Stimulated activated CD4-positive, alpha-beta T cell treated with anti-CD3 and anti-CD28 coated beads, Interleukin-12 subunit alpha, Interleukin-12 subunit beta, amount 100 ng/mL, for 24 hours (primary cell): ENCODE results near the gene RRAGA.
"Not testable (repeated sequence)": the region's sequence is repeated elsewhere in the genome, so short reads cannot be mapped to it uniquely, and the experiment has no call there.

Experiments
- DNase-seq, 2 experiments: peaks; one replicate each; pipeline ENCODE4 v3.0.0-alpha.2; 2020; ENCODE audit warnings: low read depth in 2 of 2

RRAGA gene, protein sequence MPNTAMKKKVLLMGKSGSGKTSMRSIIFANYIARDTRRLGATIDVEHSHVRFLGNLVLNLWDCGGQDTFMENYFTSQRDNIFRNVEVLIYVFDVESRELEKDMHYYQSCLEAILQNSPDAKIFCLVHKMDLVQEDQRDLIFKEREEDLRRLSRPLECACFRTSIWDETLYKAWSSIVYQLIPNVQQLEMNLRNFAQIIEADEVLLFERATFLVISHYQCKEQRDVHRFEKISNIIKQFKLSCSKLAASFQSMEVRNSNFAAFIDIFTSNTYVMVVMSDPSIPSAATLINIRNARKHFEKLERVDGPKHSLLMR

DNA sequence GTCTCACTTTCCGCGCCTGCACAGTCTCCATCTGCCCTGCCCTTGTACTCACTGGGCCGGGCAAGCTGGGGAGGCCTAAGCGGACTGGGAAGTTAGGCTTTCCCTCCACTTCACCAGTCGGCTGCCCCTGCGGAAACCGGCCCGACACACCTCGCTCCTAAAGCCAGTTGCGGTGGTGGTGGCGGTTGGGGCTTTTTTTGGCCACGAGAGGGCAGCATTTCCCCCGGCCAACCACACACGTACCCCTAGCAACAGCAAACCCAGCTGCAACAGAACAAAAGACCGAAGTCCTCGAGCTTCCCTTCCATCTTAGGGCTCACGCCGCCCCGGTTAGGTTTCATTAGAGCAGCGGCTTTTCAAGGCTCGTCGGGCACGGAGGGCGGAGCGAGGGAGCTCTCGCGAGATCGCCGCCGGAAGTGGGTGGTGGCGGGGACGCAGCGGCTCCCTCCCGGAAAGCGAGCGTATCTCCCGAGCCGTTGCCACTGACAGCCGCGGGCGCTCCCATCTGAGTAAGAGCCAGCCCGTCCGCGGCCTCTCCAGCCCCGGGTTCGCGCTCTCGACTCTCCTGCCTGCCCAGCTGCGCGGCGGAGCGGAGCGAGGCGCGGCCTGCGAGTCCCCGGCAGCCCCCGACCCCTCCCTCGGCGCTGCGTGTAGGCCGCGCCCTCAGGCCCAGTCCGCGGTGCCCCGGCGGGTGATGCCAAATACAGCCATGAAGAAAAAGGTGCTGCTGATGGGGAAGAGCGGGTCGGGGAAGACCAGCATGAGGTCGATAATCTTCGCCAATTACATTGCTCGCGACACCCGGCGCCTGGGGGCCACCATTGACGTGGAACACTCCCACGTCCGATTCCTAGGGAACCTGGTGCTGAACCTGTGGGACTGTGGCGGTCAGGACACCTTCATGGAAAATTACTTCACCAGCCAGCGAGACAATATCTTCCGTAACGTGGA lies at the start of gene RRAGA:
Gene RRAGA, plus strand, starts transcription at position 462 of the 951 bp plus-strand sequence. Its CDS starts 233 bp downstream, at position 695.
- DNase-seq, result peak; percentile 83 to 89

DNA sequence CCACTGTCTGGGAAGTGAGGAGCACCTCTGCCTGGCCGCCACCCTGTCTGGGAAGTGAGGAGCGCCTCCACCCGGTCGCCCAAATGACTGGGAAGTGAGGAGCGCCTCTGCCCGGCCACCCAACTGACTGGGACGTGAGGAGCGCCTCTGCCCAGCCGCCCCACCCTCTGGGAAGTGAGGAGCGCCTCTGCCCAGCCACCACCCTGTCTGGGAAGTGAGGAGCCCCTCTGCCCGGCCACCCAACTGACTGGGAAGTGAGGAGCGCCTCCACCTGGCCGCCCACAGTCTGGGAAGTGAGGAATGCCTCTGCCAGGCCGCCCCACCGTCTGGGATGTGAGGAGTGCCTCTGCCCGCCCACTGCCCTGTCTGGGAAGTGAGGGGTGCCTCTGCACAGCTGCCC lies 49.1 kb upstream of the RRAGA start:
- no peak for DNase-seq

DNA sequence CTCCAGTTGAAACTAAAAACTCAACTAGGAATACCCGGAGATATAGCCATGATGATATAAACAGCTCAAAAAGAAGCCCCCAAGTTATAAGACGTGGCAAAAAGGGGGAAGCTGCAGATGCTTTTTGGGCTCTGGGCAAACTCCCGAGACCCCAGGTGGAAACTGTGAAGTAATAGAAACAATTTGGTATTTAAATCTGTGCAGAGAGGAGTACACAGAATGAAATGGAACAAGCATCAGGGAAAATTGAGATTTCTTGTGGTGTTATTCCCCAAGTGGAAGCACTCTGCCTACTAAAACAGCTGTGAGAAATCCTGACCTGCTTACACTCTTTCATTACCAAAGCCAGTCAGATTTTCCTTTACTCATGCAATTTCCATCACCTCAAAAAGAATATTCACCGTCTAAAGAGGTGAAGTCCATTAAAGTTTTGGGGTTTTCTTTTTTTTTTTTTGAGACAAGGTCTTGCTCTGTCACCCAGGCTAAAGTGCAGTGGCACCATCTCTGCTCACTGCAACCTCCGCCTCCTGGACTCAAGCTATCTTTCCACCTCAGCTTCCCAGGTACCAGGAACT lies 39.7 kb upstream of the RRAGA start:
- DNase-seq, result no peak

DNA sequence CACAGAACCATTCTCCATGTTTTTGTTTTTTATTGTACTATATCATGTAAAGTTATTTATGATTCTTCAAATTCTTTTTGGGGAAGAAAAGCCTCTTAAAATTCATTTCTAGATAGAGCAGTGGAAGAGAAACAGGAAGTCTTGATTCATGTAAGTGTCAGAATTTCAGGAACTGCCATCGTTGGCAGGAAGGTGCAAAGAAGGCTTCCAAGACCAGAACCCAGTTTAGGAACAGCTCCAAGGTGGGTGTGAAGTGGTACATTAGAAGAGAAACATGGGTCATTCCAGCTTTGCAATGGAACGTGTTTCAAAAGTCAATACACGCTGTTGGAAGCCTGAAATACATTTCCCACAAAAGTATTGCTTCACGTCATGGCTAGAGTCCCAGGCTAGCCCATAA lies 31.0 kb upstream of the RRAGA start:
- no peak for DNase-seq

DNA sequence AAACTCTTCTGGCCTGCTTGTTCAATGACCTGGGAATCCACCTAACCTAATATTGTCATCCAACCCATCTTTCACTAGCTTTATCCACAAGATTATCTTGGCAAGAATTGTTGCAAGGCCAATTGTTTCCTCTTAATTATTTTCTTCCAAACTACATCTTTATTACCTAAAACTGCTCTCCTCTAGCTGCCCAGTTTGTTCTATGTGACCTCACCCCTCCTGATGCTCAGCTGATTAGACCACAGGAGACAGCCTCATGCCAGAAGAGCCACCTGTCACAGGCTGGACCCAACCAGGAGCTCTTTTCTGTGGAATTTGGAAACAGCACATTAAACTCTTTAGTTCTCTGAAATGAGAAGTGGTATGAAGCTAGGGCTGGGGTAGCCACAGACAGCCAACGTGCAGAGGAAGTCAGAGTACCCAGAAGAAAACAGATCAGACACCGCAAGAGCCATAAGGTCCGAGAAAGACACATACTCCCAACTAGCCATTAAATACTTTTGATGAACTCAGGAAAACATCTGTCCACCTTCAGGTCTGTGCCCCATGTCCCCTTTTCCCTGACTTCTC lies 28.3 kb upstream of the RRAGA start:
- no peak for DNase-seq

DNA sequence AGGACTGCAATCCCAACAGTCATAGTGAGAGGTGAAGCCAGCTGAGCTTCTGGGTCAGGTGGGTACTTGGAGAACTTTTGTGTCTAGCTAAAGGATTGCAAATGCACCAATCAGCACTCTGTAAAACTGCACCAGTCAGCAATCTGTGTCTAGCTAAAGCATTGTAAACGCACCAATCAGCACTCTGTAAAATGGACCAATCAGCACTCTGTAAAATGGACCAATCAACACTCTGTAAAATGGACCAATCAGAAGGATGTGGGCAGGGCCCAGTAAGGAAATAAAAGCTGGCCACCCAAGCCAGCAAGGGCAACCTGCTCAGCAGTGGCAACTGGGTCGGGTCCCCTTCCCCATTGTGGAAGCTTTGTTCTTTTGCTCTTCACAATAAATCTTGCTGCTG lies 27.6 kb upstream of the RRAGA start:
- not testable (repeated sequence) for DNase-seq

DNA sequence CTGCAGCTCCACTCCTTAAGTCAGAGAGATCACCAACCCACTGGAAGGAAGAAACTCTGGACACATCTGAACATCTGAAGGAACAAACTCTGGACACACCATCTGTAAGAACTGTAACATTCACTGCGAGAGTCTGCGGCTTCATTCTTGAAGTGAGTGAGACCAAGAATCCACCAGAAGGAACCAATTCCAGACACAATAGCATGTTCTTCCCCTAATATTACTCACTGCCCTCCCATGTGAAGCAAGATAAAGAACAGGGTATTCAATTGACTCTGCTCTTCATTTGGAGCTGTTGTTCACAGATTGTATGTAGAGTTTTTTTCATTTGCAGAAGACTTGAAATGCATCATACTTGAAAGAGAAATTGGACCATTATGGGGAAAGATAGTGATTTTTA lies 27.0 kb upstream of the RRAGA start:
- no peak for DNase-seq

DNA sequence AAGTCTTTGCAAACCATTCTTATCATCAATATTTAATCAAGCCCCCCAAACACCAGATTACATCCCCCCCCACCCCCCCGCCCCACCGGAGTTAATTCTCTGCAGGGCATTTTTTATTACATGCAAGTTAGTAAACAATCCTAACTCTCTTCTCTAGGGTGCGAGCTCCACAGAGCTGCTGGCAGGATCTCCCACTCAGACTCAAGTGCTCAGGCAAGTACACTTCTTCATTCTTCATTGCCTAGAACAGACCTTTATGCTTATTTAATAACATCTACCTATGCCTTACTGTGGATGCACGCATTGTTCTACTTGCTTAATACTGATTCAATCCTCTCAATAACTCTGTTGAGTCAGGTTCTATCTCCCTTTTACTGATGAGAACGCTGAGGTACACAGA lies 26.1 kb upstream of the RRAGA start:
- DNase-seq, result no peak

DNA sequence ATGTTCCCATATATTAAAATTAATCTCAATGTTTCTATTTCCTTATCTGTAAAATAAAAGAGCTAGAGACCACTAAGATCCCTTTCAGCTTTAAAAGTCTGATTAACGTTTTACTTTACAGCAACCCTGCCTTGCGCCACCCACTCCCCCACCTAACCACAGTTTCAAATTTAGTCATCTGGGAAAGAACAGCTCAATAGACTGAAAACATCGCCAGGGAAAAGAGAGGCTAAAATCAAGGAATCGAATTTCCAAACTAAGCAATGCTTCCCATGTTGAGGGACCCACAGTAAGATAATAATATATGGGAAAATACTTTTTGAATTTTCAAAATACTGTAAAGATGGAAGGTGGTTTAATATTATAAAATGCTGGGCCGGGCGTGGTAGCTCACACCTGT lies 22.9 kb upstream of the RRAGA start:
- no peak for DNase-seq

DNA sequence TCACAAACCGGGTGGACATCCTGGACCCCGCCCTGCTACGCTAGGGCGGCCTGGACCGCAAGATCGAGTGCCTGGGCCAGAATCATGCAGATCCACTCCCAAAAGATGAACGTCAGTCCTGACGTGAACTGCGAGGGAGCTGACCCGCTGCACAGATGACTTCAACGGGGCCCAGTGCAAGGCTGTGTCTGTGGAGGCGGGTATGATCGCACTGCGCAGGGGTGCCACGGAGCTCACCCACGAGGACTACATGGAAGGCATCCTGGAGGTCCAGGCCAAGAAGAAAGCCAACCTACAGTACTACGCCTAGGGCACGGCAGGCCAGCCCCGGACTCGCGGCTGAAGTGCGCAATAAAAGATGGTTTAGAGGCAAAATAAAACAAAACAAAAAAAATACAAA lies 21.4 kb upstream of the RRAGA start:
- no peak for DNase-seq

DNA sequence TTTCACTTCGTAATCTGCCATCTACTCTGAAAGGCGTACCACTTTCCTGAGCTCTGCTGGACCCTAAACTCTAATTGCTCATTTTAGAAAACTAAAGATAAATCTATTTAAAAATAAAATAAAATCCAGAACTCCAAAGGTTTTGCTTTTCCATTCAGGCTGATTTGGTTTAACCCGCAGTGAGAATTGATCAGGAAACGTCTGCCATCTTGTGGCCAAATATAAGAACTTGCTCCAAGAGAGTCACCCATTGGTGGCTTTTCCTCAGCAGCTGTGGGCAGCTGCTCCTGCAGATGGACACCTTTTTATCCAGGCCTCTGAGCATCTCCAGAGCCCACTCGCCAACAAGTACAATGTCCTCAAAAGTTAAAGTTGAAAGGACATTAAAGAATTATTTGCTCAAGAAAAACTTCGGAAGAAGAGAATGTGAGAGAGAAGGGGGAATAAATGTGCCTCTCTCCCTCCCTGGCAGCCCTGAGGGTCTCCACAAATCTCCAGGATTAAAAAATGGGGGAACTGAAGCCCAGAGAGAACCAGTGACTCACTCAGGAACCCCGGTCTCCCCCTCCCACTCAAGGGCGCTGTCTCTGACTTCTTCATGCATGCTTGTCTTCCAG lies 20.3 kb upstream of the RRAGA start:
- DNase-seq, result no peak

DNA sequence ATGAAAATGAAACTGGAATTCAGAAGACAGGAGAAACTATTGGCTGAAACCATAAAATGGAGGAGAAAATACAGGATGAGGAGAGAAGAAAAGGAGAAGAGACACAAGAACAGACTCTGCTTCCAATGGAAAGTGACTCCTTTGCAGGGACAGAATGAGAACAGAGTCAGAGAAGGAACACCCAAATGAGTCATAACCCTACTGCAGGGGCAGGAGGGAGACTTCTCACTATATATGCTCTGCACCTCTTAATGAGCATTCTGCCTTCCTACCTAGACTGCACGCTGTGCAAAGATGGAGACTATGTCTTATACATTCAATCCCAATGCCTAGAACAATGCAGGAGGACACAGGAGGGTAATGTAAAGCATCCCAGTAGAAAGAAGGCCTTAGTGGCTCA lies 18.3 kb upstream of the RRAGA start:
- no peak for DNase-seq

DNA sequence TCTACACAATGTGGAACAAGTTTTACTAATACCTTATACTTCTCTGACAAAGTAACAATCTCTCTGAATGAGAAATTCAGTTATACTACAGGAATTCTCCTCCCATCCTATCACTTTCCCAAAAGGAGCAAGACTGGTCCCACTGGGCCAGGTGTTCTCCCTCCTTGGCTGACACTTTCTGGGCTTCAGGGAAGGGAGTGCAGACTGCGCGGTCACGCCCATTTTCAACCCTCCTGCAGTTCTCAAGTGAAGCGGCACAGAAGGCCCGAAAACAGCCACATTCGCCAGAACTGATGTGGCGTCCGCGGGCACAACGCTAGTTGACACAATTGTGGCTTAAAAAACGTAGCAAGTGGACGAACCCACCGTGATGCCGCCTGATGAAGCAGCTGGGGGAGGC lies 16.8 kb upstream of the RRAGA start:
- DNase-seq, result no peak

DNA sequence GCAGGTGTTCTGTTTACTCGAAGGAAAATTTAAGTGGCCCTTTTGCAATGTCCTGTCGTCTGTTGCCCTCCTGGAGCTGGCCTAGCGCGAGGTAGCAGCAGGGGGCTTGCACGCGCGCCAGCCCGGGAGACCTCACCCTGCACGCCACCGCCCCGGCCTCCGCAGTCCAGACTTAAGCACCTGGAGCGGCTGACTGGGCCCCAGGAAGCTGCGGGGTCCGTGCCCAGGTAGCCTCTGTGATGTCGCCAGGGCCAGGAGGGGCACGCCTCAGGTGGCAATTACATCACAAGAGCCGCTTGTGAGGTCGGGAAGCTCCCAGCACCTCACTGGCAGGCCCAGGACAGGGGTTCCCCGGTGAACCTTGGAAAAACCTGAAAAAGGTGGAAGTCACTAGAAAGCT lies 16.2 kb upstream of the RRAGA start, which contains the start of gene SAXO1:
Gene SAXO1, minus strand, starts transcription at position 195 of the 400 bp plus-strand sequence. CDS start 301 bp downstream, outside the sequence.
- DNase-seq, result no peak

DNA sequence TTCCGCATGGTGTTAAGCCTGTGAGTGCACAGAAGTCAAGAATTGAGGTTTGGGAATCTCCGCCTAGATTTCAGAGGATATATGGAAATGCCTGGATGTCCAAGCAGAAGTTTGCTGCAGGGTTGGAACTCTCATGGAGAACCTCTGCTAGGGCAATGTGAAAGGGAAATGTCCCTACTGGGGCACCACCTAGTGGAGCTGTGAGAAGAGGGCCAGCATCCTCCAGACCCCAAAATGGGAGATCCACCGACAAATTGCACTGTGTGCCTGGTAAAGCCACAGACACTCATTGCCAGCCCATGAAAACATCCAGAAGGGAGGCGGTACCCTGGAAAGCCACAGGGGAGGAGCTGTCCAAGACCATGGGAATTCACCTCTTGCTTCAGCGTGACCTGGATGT lies 12.6 kb upstream of the RRAGA start:
- no peak for DNase-seq

DNA sequence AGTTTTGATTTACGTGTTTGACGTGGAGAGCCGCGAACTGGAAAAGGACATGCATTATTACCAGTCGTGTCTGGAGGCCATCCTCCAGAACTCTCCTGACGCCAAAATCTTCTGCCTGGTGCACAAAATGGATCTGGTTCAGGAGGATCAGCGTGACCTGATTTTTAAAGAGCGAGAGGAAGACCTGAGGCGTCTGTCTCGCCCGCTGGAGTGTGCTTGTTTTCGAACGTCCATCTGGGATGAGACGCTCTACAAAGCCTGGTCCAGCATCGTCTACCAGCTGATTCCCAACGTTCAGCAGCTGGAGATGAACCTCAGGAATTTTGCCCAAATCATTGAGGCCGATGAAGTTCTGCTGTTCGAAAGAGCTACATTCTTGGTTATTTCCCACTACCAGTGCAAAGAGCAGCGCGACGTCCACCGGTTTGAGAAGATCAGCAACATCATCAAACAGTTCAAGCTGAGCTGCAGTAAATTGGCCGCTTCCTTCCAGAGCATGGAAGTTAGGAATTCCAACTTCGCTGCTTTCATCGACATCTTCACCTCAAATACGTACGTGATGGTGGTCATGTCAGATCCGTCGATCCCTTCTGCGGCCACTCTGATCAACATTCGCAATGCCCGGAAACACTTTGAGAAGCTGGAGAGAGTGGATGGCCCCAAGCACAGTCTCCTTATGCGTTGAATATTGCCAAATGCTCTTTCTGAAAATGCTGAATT lies 850 bp downstream of the RRAGA start:
- peak in 1 of 2 experiments; percentile 4 for DNase-seq

DNA sequence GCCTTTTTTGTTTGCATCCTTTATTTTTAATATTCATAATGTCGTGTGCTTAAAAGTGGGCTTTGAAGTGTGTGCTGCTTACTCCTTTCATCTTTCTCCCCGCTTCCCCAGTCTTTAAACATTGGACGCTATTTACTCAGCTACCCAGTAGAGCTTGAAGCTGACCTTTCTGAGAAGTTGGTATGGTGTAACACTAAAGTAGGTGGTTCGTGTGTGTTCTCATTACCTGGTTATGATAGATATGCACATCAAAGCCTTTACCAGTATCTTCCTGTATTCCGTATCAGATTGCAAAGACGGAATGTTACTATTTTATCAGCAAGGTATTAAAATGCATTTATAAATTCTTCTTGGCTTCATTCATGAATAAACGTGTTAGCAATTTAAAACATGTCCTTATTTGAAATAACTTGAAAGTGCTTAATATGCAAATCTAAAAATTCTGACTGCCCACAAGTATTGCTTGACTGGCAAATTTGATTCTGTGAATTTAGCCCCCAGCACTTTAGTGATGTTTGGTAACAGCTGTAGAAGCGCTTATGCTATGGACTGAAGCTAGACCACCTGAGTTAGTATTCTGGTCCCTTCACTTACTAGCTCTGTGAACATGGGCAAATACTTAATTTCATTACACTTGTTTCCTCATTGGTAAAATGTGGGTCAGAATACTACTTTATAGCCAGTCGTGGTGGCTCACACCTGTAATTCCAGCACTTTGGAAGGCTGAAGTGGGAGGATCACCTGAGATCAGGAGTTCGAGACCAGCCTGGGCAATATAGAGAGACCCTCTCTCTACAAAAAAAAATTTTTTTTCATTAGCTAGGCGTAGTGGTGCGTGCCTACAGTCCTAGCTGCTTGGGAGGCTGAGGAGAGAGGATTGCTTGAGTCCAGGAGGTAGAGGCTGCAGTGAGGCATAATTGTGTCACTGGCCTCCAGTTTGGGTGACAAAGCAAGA lies 1.7 kb downstream of the RRAGA start:
- DNase-seq, result no peak

DNA sequence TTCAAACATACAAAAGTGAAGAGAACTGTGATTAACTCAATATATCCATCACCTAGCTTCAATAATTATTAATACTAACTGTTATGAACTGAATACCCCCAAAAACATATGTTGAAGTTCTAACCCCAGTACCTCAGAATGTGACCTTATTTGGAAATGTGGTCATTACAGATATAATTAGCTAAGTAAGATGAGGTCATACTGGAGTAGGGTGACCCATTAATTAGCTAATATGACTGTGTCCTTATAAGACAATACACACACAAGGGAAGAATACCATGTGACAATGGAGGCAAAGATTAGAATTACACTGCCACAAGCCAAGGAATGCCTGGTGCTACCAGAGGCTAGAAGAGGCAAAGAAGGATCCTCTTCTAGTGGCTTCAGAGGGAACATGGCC lies 7.8 kb downstream of the RRAGA start:
- DNase-seq, result no peak

DNA sequence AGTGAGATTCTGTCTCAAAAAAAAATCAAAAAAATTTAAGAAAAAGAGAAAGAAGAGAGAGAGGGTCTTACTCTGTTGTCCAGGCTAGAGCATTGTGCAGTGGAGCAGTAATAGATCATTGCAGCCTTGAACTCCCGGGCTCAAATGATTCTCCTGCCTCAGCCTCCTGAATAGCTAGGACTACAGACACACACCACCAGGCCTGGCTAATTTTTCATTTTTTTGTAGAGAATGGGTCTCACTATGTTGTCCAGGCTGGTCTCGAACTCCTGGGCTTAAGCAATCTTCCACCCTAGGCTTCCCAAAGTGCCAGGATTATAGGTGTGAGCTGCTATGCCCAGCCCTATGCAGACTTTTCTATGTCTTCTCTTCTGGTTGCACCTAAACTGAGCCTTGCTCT lies 25.0 kb downstream of the RRAGA start:
- DNase-seq, result no peak

DNA sequence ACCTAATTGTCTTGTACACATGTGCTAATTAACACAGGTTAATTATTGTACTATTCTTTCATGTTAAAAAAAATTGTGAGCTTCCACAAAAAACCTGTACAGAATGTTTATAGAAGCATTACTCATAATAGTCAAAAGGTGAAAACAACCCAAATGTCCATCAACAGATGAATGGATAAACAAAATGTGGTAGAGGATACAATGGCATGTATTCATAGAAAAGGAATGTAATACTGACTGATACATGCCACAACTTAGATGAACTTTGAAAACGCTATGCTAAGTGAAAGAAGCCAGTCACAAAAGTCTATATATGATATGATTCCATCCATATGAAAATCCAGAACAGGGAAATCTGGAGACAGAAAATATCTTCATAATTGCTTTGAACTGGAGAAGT lies 25.6 kb downstream of the RRAGA start:
- DNase-seq, result no peak
